Peyer's patch (tissue), 4 donors: ENCODE measurements around the gene SCN2B.

ENCODE experiments used
- CTCF ChIP-seq, 6 experiments: fragments of 450-650 bp in 4 of 6; fragments of 200-600 bp in 2 of 6; sonication (generic) in 1 of 6; IDR thresholded peaks; one replicate each; pipeline ENCODE4 v1.5.1; 2017 to 2019; ENCODE audit warnings: antibody characterized with exemption in 6 of 6, mild to moderate bottlenecking in 3 of 6, moderate library complexity in 1 of 6
- POLR2A ChIP-seq, 2 donors: fragments of 450-650 bp; IDR thresholded peaks; one replicate each; pipeline ENCODE4 v1.5.1; 2017; ENCODE audit warnings: antibody characterized with exemption in 2 of 2, mild to moderate bottlenecking in 2 of 2, moderate library complexity in 2 of 2

DNA sequence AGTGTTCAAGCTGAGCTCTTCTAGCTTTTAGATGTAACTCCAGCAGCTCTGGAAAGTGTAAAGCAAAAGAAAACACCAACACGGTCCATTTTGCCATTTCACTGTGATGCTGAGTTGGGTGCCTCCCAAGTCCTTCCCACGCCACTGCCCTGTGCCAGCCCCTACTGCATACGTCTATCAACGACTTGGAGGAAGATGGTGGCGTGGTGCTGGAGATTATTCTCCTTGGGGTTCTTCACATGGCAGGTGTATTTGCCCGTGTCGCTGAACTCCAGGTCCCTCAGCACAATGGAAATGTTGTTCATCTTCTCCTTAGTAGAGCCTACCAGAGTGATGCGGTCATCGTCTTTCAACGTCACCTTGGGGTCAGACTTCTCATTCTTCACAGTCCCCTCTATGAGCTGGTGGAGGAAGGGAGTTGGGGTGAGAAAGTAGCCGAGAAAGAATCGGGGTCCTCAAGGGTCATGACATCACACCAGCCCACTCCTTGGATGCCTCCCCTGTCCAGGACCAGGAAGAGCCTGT lies 32.7 kb downstream of the SCN2B start:
- TF ChIP-seq CTCF (IDR thresholded peaks at IDR 0.05) (no peak), POLR2A (IDR thresholded peaks at IDR 0.05) (no peak)
